Aorta (tissue), 5 donors: Measurements from ENCODE around the gene PSME3. TPM values are rescaled to one million over a fixed set of nuclear protein-coding genes. Genes with fewer than 3 reads are reported as not detected.
"Not testable (repeated sequence)": the region's sequence is repeated elsewhere in the genome, so short reads cannot be mapped to it uniquely, and the experiment has no call there.

Source experiments
- ATAC-seq: fragments of 200-7000 bp; cut with Tn5 transposase; one replicate; pipeline ENCODE4 v1.9.1; 2022; ENCODE audit warnings: moderate library complexity; ENCODE audit not compliant: low FRiP score
- DNase-seq, 2 donors: peaks; one replicate each; pipeline ENCODE4 v3.0.0-alpha.2; 2020
- H3K27ac ChIP-seq, 2 donors: one replicate each; pipeline ENCODE4 v1.5.1; 2013; ENCODE audit warnings: low read length in 2 of 2, mild to moderate bottlenecking in 2 of 2, moderate library complexity in 2 of 2, control low read depth in 1 of 2, inconsistent platforms in 1 of 2, low read depth in 1 of 2
- H3K27me3 ChIP-seq, 2 donors: one replicate each; pipeline ENCODE4 v1.6.1; 2013; ENCODE audit warnings: control low read depth in 1 of 2, low read length in 1 of 2, mild to moderate bottlenecking in 1 of 2, moderate library complexity in 1 of 2; ENCODE audit not compliant: insufficient read depth in 2 of 2, control insufficient read depth in 1 of 2
- H3K36me3 ChIP-seq, 2 donors: one replicate each; pipeline ENCODE4 v1.6.1; 2013; ENCODE audit warnings: control low read depth in 1 of 2, low read length in 1 of 2, mild to moderate bottlenecking in 1 of 2; ENCODE audit not compliant: insufficient read depth in 2 of 2, control insufficient read depth in 1 of 2
- H3K4me1 ChIP-seq, 2 donors: one replicate each; pipeline ENCODE4 v1.6.1; 2013; ENCODE audit warnings: low read length in 2 of 2, control low read depth in 1 of 2, mild to moderate bottlenecking in 1 of 2, moderate library complexity in 1 of 2; ENCODE audit not compliant: insufficient read depth in 2 of 2, control insufficient read depth in 1 of 2
- H3K4me3 ChIP-seq, 2 donors: one replicate each; pipeline ENCODE4 v1.5.1; 2013; ENCODE audit warnings: low read length in 2 of 2, control low read depth in 1 of 2, mild to moderate bottlenecking in 1 of 2
- H3K9me3 ChIP-seq: one replicate; pipeline ENCODE4 v1.6.1; 2013; ENCODE audit warnings: mild to moderate bottlenecking, low read length; ENCODE audit not compliant: control insufficient read depth
- WGBS, 2 donors: extraction: QIAGEN DNeasy Blood & Tissue Kit; methylation state at CpG; one replicate each; pipeline ENCODE4 v1.1.7; 2013; 5-methylcytosine and 5-hydroxymethylcytosine counted together
- intact Hi-C, 2 donors: fragments of 100-400 bp; cut with DNase I; formaldehyde crosslinking; loops; one replicate each; pipeline versions ENCODE4 v1.14.2 to v1.15.0; 2022
- polyA plus RNA-seq, 2 donors: library from polyadenylated mRNA; stranded (reverse); fragments of 200-250 nt; gene quantifications; one replicate each; pipeline ENCODE4 v1.2.3, GENCODE V29; 2013
- total RNA-seq, 2 donors: library from RNA; stranded (reverse); fragmentation: NEBNext Ultra II Directional; extraction: Animal tissue kit (Norgen Biotek cat#: 25700); gene quantifications; one replicate each; pipeline ENCODE4 v1.2.1, GENCODE V29; 2021
- donor health status: healthy with polysubstance abuse.
- donor health status: Bipolar disorder and iron deficiency.
- donor health status: DM: no; HTN: no; CAD: no.
- donor health status: DM: no; HTN: no; CAD: no.
- donor health status: DM: yes; HTN: yes; CAD: no.

The PSME3 gene
- total and polyA plus RNA-seq, 4 donors, result 41.1 to 69.8 (median 58.1) TPM

- Histone ChIP-seq H3K4me1 (no peaks in the 10 kb centered on the region), H3K9me3 (no peaks in the 10 kb centered on the region), H3K27me3 (no peaks in the 10 kb centered on the region), H3K27ac (no peak overlapping the region), H3K4me3 (no peak overlapping the region), H3K36me3 (no peaks in the 10 kb centered on the region)
- intact Hi-C loops, result no loop called here
- DNase-seq, result no peak
- no peak for ATAC-seq
- 88 to 92% methylated on average over 6 of the region's 6 CpGs for WGBS, 2 donors
Observed at GRCh38 chr17:42873315-42873714, 40.1 kb downstream of the PSME3 start.

DNA sequence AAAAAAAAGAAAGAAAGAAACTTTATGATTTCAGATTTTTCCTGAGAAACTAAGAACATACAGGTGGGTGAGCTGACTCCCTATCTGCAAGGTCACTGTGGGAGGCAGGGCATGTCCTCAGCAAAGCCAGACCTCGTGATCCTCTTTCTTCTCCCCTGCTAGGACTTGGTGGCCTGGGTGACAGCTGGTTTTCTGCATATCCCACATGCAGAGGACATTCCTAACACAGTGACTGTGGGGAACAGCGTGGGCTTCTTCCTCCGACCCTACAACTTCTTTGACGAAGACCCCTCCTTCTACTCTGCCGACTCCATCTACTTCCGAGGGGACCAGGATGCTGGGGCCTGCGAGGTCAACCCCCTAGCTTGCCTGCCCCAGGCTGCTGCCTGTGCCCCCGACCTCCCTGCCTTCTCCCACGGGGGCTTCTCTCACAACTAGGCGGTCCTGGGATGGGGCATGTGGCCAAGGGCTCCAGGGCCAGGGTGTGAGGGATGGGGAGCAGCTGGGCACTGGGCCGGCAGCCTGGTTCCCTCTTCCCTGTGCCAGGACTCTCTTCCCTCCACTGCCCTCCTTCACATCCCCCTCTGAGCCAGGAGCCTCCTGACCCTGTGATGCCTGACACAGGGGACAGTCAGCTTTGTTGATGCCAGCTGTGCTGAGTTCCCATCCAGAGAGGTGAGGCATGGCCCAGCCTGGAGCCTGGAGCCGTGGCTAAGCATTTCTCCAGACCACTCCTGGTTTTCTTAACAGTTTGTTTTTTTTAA lies 40.9 kb downstream of the PSME3 start:
- H3K36me3 ChIP-seq, H3K4me1 ChIP-seq, intact Hi-C loops, H3K9me3 ChIP-seq, H3K27ac ChIP-seq, ATAC-seq, DNase-seq, H3K4me3 ChIP-seq, H3K27me3 ChIP-seq: not testable (repeated sequence)
- WGBS, 2 donors, result 82 to 91% methylated on average over 6 to 9 of the region's 12 CpGs

DNA sequence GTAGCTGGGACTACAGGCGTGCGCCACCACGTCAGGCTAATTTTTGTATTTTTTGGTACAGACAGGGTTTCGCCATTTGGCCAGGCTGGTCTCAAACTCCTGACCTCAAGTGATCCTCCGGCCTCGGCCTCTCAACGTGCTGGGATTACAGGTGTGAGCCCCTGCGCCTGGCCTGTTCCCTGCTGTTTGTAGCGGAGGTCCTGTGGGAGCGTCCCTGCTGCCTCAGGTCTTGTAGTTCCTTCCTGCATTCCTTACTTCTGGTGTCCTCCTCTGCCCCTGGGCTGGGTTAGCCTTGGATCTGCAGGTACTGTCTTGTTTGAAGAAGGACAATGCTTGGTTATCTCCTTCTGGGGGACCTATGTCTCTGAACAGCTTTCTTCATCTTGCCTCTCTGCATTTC lies 43.8 kb downstream of the PSME3 start:
- H3K4me3 ChIP-seq, result no peak overlapping the region
- WGBS, 2 donors, result 97 to 98% methylated on average over 10 of the region's 10 CpGs
- intact Hi-C loops, result no loop called here
- no peaks in the 10 kb centered on the region for H3K9me3 ChIP-seq
- no peaks in the 10 kb centered on the region for H3K36me3 ChIP-seq
- H3K27me3 ChIP-seq, result no peaks in the 10 kb centered on the region
- no peak for DNase-seq
- no peak overlapping the region for H3K27ac ChIP-seq
- no peak for ATAC-seq
- no peaks in the 10 kb centered on the region for H3K4me1 ChIP-seq

- Histone ChIP-seq H3K9me3 (no peaks in the 10 kb centered on the region), H3K27ac (no peak overlapping the region), H3K27me3 (no peaks in the 10 kb centered on the region), H3K4me1 (no peaks in the 10 kb centered on the region), H3K36me3 (no peaks in the 10 kb centered on the region), H3K4me3 (no peak overlapping the region)
- intact Hi-C loops, result no loop called here
- WGBS, 2 donors, result 68 to 69% methylated on average over 13 of the region's 13 CpGs
- DNase-seq, result no peak
- no peak for ATAC-seq
Observed at GRCh38 chr17:42878123-42878880, 45.1 kb downstream of the PSME3 start.

DNA sequence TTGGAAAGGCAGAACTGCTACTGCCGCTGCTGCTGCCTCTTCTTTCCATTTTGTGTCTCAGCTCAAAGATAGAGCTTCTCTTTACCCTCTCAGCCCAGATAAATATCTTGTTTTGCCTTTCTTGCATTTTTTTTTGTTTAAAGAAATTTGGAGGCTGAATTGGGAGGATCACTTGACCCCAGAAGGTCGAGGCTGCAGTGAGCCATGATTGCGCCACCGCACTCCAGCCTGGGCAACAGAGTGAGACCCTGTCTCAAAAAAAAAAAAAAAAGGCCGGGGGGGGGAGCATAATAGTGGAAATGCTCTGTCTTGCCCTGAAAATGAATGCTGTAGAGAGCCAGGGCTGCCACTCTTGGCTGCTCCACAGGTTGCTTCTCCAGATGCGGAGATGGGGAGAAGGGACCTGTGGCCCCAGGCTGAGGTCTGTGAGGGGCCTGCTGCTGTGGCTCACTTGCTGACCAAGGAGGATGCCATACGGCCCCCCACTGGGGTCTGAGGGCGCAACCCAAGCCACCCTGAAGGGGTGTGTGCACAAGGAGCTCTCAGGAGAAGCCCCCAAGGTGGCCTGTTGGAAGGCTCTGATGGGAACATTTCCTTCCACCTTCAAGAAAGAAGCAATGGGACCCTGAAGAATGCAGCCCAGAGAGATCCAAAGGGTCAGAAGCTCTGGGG lies 45.9 kb downstream of the PSME3 start:
- DNase-seq (no peak), ATAC-seq (no peak)
- no peak overlapping the region for H3K27ac ChIP-seq
- WGBS, 2 donors, result 88 to 89% methylated on average over 8 of the region's 8 CpGs
- no peak overlapping the region for H3K4me3 ChIP-seq
- no peaks in the 10 kb centered on the region for H3K4me1 ChIP-seq
- no peaks in the 10 kb centered on the region for H3K9me3 ChIP-seq
- H3K27me3 ChIP-seq, result no peaks in the 10 kb centered on the region
- intact Hi-C loops, result no loop called here
- H3K36me3 ChIP-seq, result no peaks in the 10 kb centered on the region

DNA sequence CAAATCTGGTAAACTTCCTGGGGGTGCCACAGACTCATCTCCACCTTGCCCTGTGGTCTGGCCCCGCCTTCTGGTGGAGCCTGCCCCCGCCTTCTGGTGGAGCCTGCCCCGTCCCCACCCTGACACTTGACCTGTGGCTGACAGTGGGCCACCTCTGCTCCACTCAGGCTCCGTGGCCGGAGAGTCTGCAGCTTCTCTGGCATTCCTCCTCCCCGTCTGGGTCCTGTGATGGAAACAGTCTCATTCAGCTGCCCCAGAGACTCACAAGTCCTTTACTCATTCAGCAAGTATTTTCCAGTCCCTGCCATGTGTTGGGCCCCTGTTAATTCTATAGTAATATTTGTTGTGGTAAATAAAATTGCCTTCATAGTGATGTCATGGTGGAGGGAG lies 46.4 kb downstream of the PSME3 start:
- WGBS, 2 donors, result 50 to 51% methylated on average over 6 of the region's 6 CpGs
- intact Hi-C loops, result no loop called here
- no peaks in the 10 kb centered on the region for H3K9me3 ChIP-seq
- H3K27ac ChIP-seq, result no peak overlapping the region
- ATAC-seq (no peak), DNase-seq (no peak)
- no peak overlapping the region for H3K4me3 ChIP-seq
- no peaks in the 10 kb centered on the region for H3K36me3 ChIP-seq
- no peaks in the 10 kb centered on the region for H3K4me1 ChIP-seq
- no peaks in the 10 kb centered on the region for H3K27me3 ChIP-seq

GRCh38 chr17:42880776-42881310 lies 47.6 kb downstream of the PSME3 start:
- 82 to 86% methylated on average over 5 of the region's 5 CpGs for WGBS, 2 donors
- no peak for DNase-seq
- no peaks in the 10 kb centered on the region for H3K4me1 ChIP-seq
- H3K36me3 ChIP-seq, result no peaks in the 10 kb centered on the region
- no peak overlapping the region for H3K4me3 ChIP-seq
- no peak for ATAC-seq
- intact Hi-C loops, result no loop called here
- no peaks in the 10 kb centered on the region for H3K27me3 ChIP-seq
- no peak overlapping the region for H3K27ac ChIP-seq
- no peaks in the 10 kb centered on the region for H3K9me3 ChIP-seq

GRCh38 chr17:42881706-42882105 lies 48.5 kb downstream of the PSME3 start:
- H3K36me3 ChIP-seq, H3K4me3 ChIP-seq, H3K27me3 ChIP-seq, DNase-seq, H3K27ac ChIP-seq, H3K9me3 ChIP-seq, ATAC-seq, intact Hi-C loops, H3K4me1 ChIP-seq: not testable (repeated sequence)
- 94 to 96% methylated on average over 6 of the region's 6 CpGs for WGBS, 2 donors
